Liver (tissue), 9 donors: ENCODE data around the gene TUBA4A. TPM values are rescaled to one million over a fixed set of nuclear protein-coding genes. Genes with fewer than 3 reads are reported as not detected.

Source experiments
- DNase-seq: peaks from one replicate; pipeline ENCODE4 v3.0.0-alpha.2; 2017; ENCODE audit warnings: low spot score
- H3K27ac ChIP-seq, 2 donors: one replicate each; pipeline ENCODE4 v1.7.0; 2013; ENCODE audit warnings: inconsistent platforms in 2 of 2, low read length in 2 of 2, control low read depth in 1 of 2, low read depth in 1 of 2, mild to moderate bottlenecking in 1 of 2
- H3K27me3 ChIP-seq, 4 donors: one replicate each; pipeline versions ENCODE4 v1.6.1 to v1.7.0; 2013; ENCODE audit warnings: low read length in 3 of 4, inconsistent platforms in 1 of 4, mild to moderate bottlenecking in 1 of 4, moderate library complexity in 1 of 4; ENCODE audit not compliant: control insufficient read depth in 4 of 4, insufficient read depth in 4 of 4
- H3K36me3 ChIP-seq, 4 donors: one replicate each; pipeline versions ENCODE4 v1.6.1 to v1.7.0; 2013; ENCODE audit warnings: low read length in 3 of 4, mild to moderate bottlenecking in 3 of 4, low read depth in 1 of 4, moderate library complexity in 1 of 4; ENCODE audit not compliant: control insufficient read depth in 4 of 4, insufficient read depth in 3 of 4
- H3K4me1 ChIP-seq, 4 donors: one replicate each; pipeline versions ENCODE4 v1.6.1 to v1.7.0; 2013; ENCODE audit warnings: low read length in 3 of 4, mild to moderate bottlenecking in 3 of 4, moderate library complexity in 1 of 4; ENCODE audit not compliant: control insufficient read depth in 4 of 4, insufficient read depth in 4 of 4
- H3K4me3 ChIP-seq, 3 donors: one replicate each; pipeline versions ENCODE4 v1.6.1 to v1.7.0; 2013; ENCODE audit warnings: low read length in 3 of 3, control low read depth in 1 of 3, low read depth in 1 of 3, mild to moderate bottlenecking in 1 of 3
- H3K9ac ChIP-seq, 2 donors: one replicate each; pipeline ENCODE4 v1.7.0; 2013; ENCODE audit warnings: low read length in 2 of 2, mild to moderate bottlenecking in 2 of 2, moderate library complexity in 2 of 2, control low read depth in 1 of 2, low read depth in 1 of 2
- H3K9me3 ChIP-seq, 4 donors: one replicate each; pipeline versions ENCODE4 v1.6.1 to v1.7.0; 2013; ENCODE audit warnings: low read length in 3 of 4; ENCODE audit not compliant: control insufficient read depth in 4 of 4
- EGR1 ChIP-seq, 2 donors: IDR thresholded peaks; 2 replicates each; pipeline ENCODE4 v1.6.1; 2016 to 2018; ENCODE audit warnings: antibody characterized with exemption in 2 of 2, low read depth in 2 of 2
- FOXA1 ChIP-seq: IDR thresholded peaks from 2 replicates; pipeline ENCODE4 v1.6.1; 2016; ENCODE audit warnings: antibody characterized with exemption
- FOXA2 ChIP-seq: IDR thresholded peaks from 2 replicates; pipeline ENCODE4 v1.6.1; 2016; ENCODE audit warnings: antibody characterized with exemption
- GABPA ChIP-seq, 2 donors: IDR thresholded peaks in 1 of 2; conservative IDR thresholded peaks in 1 of 2; 2 replicates each; pipeline ENCODE4 v1.6.1; 2016; ENCODE audit warnings: antibody characterized with exemption in 2 of 2, mild to moderate bottlenecking in 1 of 2, moderate library complexity in 1 of 2
- HNF4A ChIP-seq, 2 donors: conservative IDR thresholded peaks; 2 replicates each; pipeline ENCODE4 v1.6.1; 2016; ENCODE audit warnings: antibody characterized with exemption in 2 of 2, mild to moderate bottlenecking in 2 of 2
- JUND ChIP-seq, 2 donors: IDR thresholded peaks; 2 replicates each; pipeline ENCODE4 v1.6.1; 2016; ENCODE audit warnings: antibody characterized with exemption in 2 of 2
- NR2F2 ChIP-seq: IDR thresholded peaks from 2 replicates; pipeline ENCODE4 v1.6.1; 2016; ENCODE audit warnings: antibody characterized with exemption
- RAD21 ChIP-seq, 2 donors: IDR thresholded peaks; 2 replicates each; pipeline ENCODE4 v1.6.1; 2016; ENCODE audit warnings: antibody characterized with exemption in 2 of 2, mild to moderate bottlenecking in 2 of 2
- SP1 ChIP-seq: IDR thresholded peaks from 2 replicates; pipeline ENCODE4 v1.6.1; 2018; ENCODE audit warnings: antibody characterized with exemption, mild to moderate bottlenecking
- YY1 ChIP-seq: IDR thresholded peaks from 2 replicates; pipeline ENCODE4 v1.6.1; 2016; ENCODE audit warnings: antibody characterized with exemption, mild to moderate bottlenecking
- WGBS: extraction: QIAGEN DNeasy Blood & Tissue Kit; methylation state at CpG from one replicate; pipeline ENCODE4 v1.1.7; 2013; 5-methylcytosine and 5-hydroxymethylcytosine counted together
- polyA plus RNA-seq, 2 donors: library from polyadenylated mRNA; stranded (reverse) in 1 of 2; unstranded in 1 of 2; fragments of 200-250 nt in 1 of 2; fragments of >200 nt in 1 of 2; fragmentation: Nextera tagmentation in 1 of 2; extraction: Ambion mirVana in 1 of 2; gene quantifications; one replicate each; pipeline versions ENCODE4 v1.2.1 to v1.2.3, GENCODE V29; 2013 to 2015
- total RNA-seq, 2 donors: library from RNA; depleted of rRNA; stranded (reverse); fragments of >200 nt; gene quantifications; one replicate each; pipeline ENCODE4 v1.2.3, GENCODE V29; 2014
- TF ChIP-seq, protein P1 (sequence below): IDR thresholded peaks from 2 replicates; pipeline ENCODE4 v1.6.1; 2016; ENCODE audit warnings: antibody characterized with exemption
- TF ChIP-seq, protein P2 (sequence below): IDR thresholded peaks from 2 replicates; pipeline ENCODE4 v1.6.1; 2016; ENCODE audit warnings: antibody characterized with exemption, mild to moderate bottlenecking
- TF ChIP-seq, protein P3 (sequence below): fragments of 150-350 bp; IDR thresholded peaks from 2 replicates; pipeline ENCODE4 v1.5.1; 2017; ENCODE audit warnings: improper control_type of control experiment, low read depth, low read length; ENCODE audit not compliant: missing input control
- donor health status: healthy.
- donor health status: healthy.
- donor health status: healthy.
- donor health status: healthy.
- donor health status: healthy.

The TUBA4A gene
- total and polyA plus RNA-seq, 4 donors, result 16.2 to 63.1 (median 31.6) TPM

DNA sequence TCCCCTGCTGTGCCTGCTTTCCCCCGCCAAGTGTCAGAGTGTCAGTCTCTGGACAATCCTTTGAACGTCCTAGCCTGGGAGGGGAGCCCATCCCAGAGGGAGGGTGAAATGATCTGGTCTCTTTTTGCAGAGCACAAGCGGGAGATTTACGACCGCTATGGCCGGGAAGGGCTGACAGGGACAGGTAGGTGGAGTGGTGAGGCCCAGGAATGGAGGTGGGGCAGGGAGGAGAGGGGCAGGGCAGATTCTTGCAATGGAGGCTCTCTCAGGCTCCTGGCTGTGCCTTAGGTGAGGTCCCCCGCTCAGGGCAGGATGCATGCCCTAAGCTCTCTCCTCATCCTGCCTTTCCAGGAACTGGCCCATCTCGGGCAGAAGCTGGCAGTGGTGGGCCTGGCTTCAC, 27.9 kb upstream of the TUBA4A start:
- no peak for DNase-seq
- Histone ChIP-seq H3K27ac (no peak overlapping the region), H3K9ac (no peak overlapping the region), H3K36me3 (peaks cover 8 to 45% (median 37%) of the 10 kb centered on the region in 4 donors), H3K4me1 (peaks cover 7 to 24% (median 14%) of the 10 kb centered on the region in 4 donors), H3K27me3 (no peaks in the 10 kb centered on the region), H3K9me3 (no peaks in the 10 kb centered on the region), H3K4me3 (no peak overlapping the region)
- 97% methylated on average over 8 of the region's 8 CpGs for WGBS
- no peak for TF ChIP-seq RAD21 (IDR thresholded peaks at IDR 0.05)
- no peak for TF ChIP-seq NR2F2

DNA sequence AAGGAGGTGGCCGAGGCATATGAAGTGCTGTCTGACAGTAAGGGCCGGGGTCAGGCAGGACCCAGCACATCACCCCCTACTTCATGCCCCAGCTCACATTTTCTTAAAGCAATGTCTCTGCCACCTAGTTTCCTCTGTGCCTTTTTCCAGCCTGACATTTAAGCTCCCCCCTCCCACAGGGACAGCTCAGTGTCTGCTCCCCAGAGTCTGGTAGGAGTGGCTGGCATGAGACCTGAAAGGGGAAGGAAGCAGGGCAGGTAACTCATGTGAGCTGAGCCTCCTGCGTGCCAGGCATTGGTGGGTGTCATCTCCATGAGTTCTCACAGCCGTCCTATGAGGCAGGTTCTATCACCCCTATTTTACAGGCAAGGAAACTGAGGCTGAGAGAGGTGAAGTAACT, 26.9 kb upstream of the TUBA4A start:
- no peaks in the 10 kb centered on the region for H3K9me3 ChIP-seq
- H3K36me3 ChIP-seq, result peaks cover 8 to 44% (median 36%) of the 10 kb centered on the region in 4 donors
- TF ChIP-seq EGR1 (IDR thresholded peaks at IDR 0.05; ENCODE audit: low read depth in 2 of 2) (no peak), FOXA2 (no peak), NR2F2 (no peak), RAD21 (IDR thresholded peaks at IDR 0.05) (no peak), JUND (IDR thresholded peaks at IDR 0.05) (no peak), SP1 (no peak), FOXA1 (no peak), GABPA (IDR thresholded peaks at IDR 0.05 in 1 of 2, conservative IDR thresholded peaks at IDR 0.05 in 1 of 2) (no peak)
- TF ChIP-seq, protein P1, sequence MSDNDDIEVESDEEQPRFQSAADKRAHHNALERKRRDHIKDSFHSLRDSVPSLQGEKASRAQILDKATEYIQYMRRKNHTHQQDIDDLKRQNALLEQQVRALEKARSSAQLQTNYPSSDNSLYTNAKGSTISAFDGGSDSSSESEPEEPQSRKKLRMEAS, result no peak
- TF ChIP-seq, protein P2, sequence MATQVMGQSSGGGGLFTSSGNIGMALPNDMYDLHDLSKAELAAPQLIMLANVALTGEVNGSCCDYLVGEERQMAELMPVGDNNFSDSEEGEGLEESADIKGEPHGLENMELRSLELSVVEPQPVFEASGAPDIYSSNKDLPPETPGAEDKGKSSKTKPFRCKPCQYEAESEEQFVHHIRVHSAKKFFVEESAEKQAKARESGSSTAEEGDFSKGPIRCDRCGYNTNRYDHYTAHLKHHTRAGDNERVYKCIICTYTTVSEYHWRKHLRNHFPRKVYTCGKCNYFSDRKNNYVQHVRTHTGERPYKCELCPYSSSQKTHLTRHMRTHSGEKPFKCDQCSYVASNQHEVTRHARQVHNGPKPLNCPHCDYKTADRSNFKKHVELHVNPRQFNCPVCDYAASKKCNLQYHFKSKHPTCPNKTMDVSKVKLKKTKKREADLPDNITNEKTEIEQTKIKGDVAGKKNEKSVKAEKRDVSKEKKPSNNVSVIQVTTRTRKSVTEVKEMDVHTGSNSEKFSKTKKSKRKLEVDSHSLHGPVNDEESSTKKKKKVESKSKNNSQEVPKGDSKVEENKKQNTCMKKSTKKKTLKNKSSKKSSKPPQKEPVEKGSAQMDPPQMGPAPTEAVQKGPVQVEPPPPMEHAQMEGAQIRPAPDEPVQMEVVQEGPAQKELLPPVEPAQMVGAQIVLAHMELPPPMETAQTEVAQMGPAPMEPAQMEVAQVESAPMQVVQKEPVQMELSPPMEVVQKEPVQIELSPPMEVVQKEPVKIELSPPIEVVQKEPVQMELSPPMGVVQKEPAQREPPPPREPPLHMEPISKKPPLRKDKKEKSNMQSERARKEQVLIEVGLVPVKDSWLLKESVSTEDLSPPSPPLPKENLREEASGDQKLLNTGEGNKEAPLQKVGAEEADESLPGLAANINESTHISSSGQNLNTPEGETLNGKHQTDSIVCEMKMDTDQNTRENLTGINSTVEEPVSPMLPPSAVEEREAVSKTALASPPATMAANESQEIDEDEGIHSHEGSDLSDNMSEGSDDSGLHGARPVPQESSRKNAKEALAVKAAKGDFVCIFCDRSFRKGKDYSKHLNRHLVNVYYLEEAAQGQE, result no peak
- TF ChIP-seq, protein P3, sequence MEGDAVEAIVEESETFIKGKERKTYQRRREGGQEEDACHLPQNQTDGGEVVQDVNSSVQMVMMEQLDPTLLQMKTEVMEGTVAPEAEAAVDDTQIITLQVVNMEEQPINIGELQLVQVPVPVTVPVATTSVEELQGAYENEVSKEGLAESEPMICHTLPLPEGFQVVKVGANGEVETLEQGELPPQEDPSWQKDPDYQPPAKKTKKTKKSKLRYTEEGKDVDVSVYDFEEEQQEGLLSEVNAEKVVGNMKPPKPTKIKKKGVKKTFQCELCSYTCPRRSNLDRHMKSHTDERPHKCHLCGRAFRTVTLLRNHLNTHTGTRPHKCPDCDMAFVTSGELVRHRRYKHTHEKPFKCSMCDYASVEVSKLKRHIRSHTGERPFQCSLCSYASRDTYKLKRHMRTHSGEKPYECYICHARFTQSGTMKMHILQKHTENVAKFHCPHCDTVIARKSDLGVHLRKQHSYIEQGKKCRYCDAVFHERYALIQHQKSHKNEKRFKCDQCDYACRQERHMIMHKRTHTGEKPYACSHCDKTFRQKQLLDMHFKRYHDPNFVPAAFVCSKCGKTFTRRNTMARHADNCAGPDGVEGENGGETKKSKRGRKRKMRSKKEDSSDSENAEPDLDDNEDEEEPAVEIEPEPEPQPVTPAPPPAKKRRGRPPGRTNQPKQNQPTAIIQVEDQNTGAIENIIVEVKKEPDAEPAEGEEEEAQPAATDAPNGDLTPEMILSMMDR, result no peak
- H3K9ac ChIP-seq, result no peak overlapping the region
- H3K4me1 ChIP-seq, result peaks cover 7 to 24% (median 14%) of the 10 kb centered on the region in 4 donors
- no peaks in the 10 kb centered on the region for H3K27me3 ChIP-seq
- WGBS, result 99% methylated on average over 4 of the region's 4 CpGs
- no peak overlapping the region for H3K4me3 ChIP-seq
- no peak overlapping the region for H3K27ac ChIP-seq
- DNase-seq, result no peak

DNA sequence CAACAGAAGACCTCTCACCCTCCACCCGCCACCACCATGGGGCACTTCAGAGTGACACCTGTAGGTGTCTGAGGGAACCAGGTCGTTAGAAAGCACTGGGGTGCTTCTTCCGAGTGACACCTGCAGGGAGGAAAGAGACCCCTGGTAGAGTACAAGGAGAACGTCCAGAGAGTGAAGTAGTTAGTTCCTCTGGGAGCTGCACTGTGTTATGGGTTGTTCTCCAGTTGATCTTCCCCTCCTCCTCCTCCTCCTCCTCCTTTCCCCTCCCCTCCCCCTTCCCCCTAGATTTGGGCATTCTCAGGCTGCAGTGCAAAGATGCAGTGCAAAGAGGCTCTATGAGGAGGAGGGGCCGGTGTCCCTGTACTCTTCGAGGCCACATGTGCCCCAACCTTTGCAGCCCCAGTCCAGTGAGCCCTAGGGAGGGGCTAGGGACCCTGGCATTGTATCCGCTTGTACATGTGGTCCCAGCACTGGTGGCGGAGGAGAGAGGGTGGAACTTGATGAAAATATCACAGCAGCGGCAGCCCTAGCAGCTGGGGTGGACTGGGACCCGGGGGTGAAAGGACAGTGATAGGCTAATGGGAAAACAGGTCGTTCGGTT, 26.3 kb upstream of the TUBA4A start:
- 59% methylated on average over 12 of the region's 12 CpGs for WGBS
- no peak for TF ChIP-seq NR2F2
- no peak for TF ChIP-seq FOXA2
- TF ChIP-seq, protein P3, result no peak
- TF ChIP-seq YY1, result no peak
- no peak for TF ChIP-seq HNF4A (conservative IDR thresholded peaks at IDR 0.05)
- TF ChIP-seq, protein P2, result no peak
- TF ChIP-seq FOXA1, result no peak
- TF ChIP-seq, protein P1, result no peak

More for the DNA sequence above, 26.3 kb upstream of the TUBA4A start:
- H3K4me1 ChIP-seq, result peaks cover 7 to 24% (median 14%) of the 10 kb centered on the region in 4 donors
- no peaks in the 10 kb centered on the region for H3K9me3 ChIP-seq
- peak overlapping the region; percentile 44 to 80 (median 72) for H3K4me3 ChIP-seq
- peak overlapping the region; percentile 50 to 94 for H3K9ac ChIP-seq
- H3K36me3 ChIP-seq, result peaks cover 7 to 39% (median 34%) of the 10 kb centered on the region in 4 donors
- H3K27ac ChIP-seq, result peak overlapping the region; percentile 96 to 98
- peak; percentile 60 for DNase-seq
- H3K27me3 ChIP-seq, result no peaks in the 10 kb centered on the region
